ENCODE results near the gene OR1F1. TPM values are rescaled to one million over a fixed set of nuclear protein-coding genes. Genes with fewer than 3 reads are reported as not detected.

The OR1F1 gene
- total and polyA plus RNA-seq, 2 of the 8 experiments (the other 6 are each of a cell fraction or from before 2014, with no cell fraction given): 0.52 to 1.2 TPM

GRCh38 chr16:3140603-3141427 is 47.2 kb upstream of the OR1F1 start:
- Histone ChIP-seq H3K27ac (ENCODE audit: low read depth, low read length) (no peak overlapping the region), H4K5ac (ENCODE audit: insufficient read length, low read depth, low read length) (no peak overlapping the region), H3K27me3 (replicated peaks in 1 of 4; ENCODE audit: control insufficient read depth in 3 of 4, extremely low read depth in 1 of 4, insufficient read depth in 3 of 4, low read length in 3 of 4) (no peaks in the 10 kb centered on the region), H3K23me2 (ENCODE audit: low read depth, low read length) (0 out of 2 replicates have a peak, but pooled peaks cover 2% of the 10 kb centered on the region), H3K4me2 (ENCODE audit: insufficient read depth in 1 of 2, low read depth in 2 of 2, low read length in 2 of 2) (no peak overlapping the region), H3K79me2 (ENCODE audit: control insufficient read depth in 1 of 2, insufficient read depth in 2 of 2, low read length in 2 of 2) (no peaks in the 10 kb centered on the region), H2BK15ac (ENCODE audit: low read length) (no peak overlapping the region), H3K4ac (replicated peaks; ENCODE audit: insufficient read length, low read depth, low read length) (no peak overlapping the region), H3K9ac (replicated peaks in 1 of 4; ENCODE audit: extremely low read depth in 1 of 4, low read depth in 3 of 4, low read length in 3 of 4) (no peak overlapping the region), H3K9me3 (ENCODE audit: insufficient read depth in 2 of 2, low read depth in 1 of 2, low read length in 1 of 2) (no peaks in the 10 kb centered on the region), H4K8ac (ENCODE audit: extremely low read depth, insufficient read depth, low read length) (no peak overlapping the region; the same call in 1 of the 2 replicates), H3K18ac (ENCODE audit: extremely low read depth, low read length) (no peak overlapping the region), H3K14ac (ENCODE audit: insufficient read length) (no peak overlapping the region), H3K4me3 (ENCODE audit: extremely low read depth in 1 of 4, insufficient read depth in 2 of 4, low read depth in 3 of 4, low read length in 4 of 4) (no peak overlapping the region), H3K23ac (ENCODE audit: insufficient read length) (no peak overlapping the region), H4K20me1 (replicated peaks in 1 of 2; ENCODE audit: control insufficient read depth in 1 of 2, insufficient read depth in 2 of 2, low read length in 2 of 2) (peaks cover 0 to 7% of the 10 kb centered on the region in 2 experiments), H2BK20ac (ENCODE audit: low read length) (no peak overlapping the region), H2AFZ (ENCODE audit: low read length) (no peak overlapping the region), H2BK120ac (replicated peaks; ENCODE audit: low read depth, low read length) (no peak overlapping the region), H3K56ac (replicated peaks; ENCODE audit: insufficient read length, low read depth, low read length) (no peak overlapping the region), H3K4me1 (replicated peaks in 1 of 4; ENCODE audit: control insufficient read depth in 3 of 4, insufficient read depth in 4 of 4, low read length in 3 of 4) (no peaks in the 10 kb centered on the region), H3K36me3 (ENCODE audit: control insufficient read depth in 2 of 4, insufficient read depth in 4 of 4, low read length in 3 of 4) (peaks cover 0 to 8% (median 3%) of the 10 kb centered on the region in 4 experiments; a peak in 4 of 8 replicates), H2BK5ac (ENCODE audit: low read depth, low read length) (no peak overlapping the region), H3K79me1 (ENCODE audit: low read depth, low read length) (no peaks in the 10 kb centered on the region), H4K91ac (replicated peaks; ENCODE audit: insufficient read length, low read length) (no peak overlapping the region), H2BK12ac (ENCODE audit: low read depth, low read length) (no peak overlapping the region), H2AK5ac (ENCODE audit: low read depth, low read length) (no peak overlapping the region)
- FAIRE-seq: no peak
- TF ChIP-seq RBBP5 (IDR thresholded peaks at IDR 0.05; ENCODE audit: borderline replicate concordance, low read depth, low read length) (no peak), SUZ12 (IDR thresholded peaks at IDR 0.05; ENCODE audit: low read length) (no peak), ASH2L (IDR thresholded peaks at IDR 0.05; ENCODE audit: low read length) (no peak), HDAC6 (IDR thresholded peaks at IDR 0.05; ENCODE audit: low read depth, low read length) (no peak)
- TF ChIP-seq, protein P1, sequence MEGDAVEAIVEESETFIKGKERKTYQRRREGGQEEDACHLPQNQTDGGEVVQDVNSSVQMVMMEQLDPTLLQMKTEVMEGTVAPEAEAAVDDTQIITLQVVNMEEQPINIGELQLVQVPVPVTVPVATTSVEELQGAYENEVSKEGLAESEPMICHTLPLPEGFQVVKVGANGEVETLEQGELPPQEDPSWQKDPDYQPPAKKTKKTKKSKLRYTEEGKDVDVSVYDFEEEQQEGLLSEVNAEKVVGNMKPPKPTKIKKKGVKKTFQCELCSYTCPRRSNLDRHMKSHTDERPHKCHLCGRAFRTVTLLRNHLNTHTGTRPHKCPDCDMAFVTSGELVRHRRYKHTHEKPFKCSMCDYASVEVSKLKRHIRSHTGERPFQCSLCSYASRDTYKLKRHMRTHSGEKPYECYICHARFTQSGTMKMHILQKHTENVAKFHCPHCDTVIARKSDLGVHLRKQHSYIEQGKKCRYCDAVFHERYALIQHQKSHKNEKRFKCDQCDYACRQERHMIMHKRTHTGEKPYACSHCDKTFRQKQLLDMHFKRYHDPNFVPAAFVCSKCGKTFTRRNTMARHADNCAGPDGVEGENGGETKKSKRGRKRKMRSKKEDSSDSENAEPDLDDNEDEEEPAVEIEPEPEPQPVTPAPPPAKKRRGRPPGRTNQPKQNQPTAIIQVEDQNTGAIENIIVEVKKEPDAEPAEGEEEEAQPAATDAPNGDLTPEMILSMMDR (IDR thresholded peaks at IDR 0.05; ENCODE audit: control extremely low read depth in 1 of 3, insufficient read depth in 1 of 3, low read depth in 1 of 3, low read length in 3 of 3): no peak
- 95% methylated on average over 69 of the region's 69 CpGs; no CpG with 5 or more reads in 1 of the 2 experiments for WGBS, 2 experiments (ENCODE audit: extremely low coverage in 1 of 2, insufficient coverage in 1 of 2, insufficient read length in 1 of 2, insufficient replicate concordance in 2 of 2, low coverage in 1 of 2, low lambda C conversion rate in 2 of 2, missing lambda C conversion rate in 1 of 2)
- DNase-seq (ENCODE audit: low read depth in 1 of 2, low spot score in 2 of 2): no peak
- POLR2A ChIA-PET (ENCODE audit: partially characterized antibody): interaction anchor here (0.9 to 1.9 kb wide), 8 partner anchors 9 to 92 kb away, joined by 3 to 8 read pairs (median 4); partner anchors contain the start of gene ZSCAN10
- CTCF ChIA-PET (ENCODE audit: partially characterized antibody): interaction anchor here (0.6 to 17.4 kb wide), 9 partner anchors 9 to 77 kb away, joined by 3 to 619 read pairs (median 6); partner anchors contain the start of genes ZNF205 and ZSCAN10
